ENCODE results near the gene SDHB. TPM values are rescaled to one million over a fixed set of nuclear protein-coding genes. Genes with fewer than 3 reads are reported as not detected.

The SDHB gene
- total and polyA plus RNA-seq, 9 of the 15 experiments (the other 6 are each of a cell fraction or from before 2014, with no cell fraction given), result 207 to 554 (median 365) TPM

DNA sequence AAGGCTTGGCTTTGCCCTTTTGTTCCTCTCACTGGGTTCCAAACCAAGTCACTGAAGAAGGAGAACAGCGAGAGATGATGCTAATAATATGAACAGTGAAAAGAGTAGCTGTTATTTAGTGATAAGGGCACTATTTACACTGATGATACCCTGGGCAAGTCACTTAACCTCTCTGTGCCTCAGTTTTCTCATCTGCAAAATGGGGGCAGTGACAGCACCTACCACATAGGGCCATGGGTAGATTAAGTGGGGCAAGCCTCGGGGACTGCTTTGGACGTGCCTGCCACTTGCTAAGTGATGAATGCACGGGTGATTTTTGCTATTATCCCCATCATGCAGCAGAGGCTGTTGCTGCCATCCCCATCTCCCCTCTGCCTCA, 51.3 kb downstream of the SDHB start (continued):
- TF ChIP-seq, protein P1, sequence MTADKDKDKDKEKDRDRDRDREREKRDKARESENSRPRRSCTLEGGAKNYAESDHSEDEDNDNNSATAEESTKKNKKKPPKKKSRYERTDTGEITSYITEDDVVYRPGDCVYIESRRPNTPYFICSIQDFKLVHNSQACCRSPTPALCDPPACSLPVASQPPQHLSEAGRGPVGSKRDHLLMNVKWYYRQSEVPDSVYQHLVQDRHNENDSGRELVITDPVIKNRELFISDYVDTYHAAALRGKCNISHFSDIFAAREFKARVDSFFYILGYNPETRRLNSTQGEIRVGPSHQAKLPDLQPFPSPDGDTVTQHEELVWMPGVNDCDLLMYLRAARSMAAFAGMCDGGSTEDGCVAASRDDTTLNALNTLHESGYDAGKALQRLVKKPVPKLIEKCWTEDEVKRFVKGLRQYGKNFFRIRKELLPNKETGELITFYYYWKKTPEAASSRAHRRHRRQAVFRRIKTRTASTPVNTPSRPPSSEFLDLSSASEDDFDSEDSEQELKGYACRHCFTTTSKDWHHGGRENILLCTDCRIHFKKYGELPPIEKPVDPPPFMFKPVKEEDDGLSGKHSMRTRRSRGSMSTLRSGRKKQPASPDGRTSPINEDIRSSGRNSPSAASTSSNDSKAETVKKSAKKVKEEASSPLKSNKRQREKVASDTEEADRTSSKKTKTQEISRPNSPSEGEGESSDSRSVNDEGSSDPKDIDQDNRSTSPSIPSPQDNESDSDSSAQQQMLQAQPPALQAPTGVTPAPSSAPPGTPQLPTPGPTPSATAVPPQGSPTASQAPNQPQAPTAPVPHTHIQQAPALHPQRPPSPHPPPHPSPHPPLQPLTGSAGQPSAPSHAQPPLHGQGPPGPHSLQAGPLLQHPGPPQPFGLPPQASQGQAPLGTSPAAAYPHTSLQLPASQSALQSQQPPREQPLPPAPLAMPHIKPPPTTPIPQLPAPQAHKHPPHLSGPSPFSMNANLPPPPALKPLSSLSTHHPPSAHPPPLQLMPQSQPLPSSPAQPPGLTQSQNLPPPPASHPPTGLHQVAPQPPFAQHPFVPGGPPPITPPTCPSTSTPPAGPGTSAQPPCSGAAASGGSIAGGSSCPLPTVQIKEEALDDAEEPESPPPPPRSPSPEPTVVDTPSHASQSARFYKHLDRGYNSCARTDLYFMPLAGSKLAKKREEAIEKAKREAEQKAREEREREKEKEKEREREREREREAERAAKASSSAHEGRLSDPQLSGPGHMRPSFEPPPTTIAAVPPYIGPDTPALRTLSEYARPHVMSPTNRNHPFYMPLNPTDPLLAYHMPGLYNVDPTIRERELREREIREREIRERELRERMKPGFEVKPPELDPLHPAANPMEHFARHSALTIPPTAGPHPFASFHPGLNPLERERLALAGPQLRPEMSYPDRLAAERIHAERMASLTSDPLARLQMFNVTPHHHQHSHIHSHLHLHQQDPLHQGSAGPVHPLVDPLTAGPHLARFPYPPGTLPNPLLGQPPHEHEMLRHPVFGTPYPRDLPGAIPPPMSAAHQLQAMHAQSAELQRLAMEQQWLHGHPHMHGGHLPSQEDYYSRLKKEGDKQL (CRISPR knock-in tag; IDR thresholded peaks at IDR 0.05; ENCODE audit: borderline replicate concordance), result no peak
- TF ChIP-seq HDAC2 (IDR thresholded peaks at IDR 0.05) (peak; percentile 82), BCOR (IDR thresholded peaks at IDR 0.05) (peak; percentile 96), ADNP (tag; IDR thresholded peaks at IDR 0.05) (peak; percentile 85), ESRRA (IDR thresholded peaks at IDR 0.05; ENCODE audit: borderline replicate concordance, low read depth) (peak; percentile 71), ZNF212 (CRISPR knock-in tag; IDR thresholded peaks at IDR 0.05) (no peak), CBX3 (IDR thresholded peaks at IDR 0.05; ENCODE audit: borderline replicate concordance in 1 of 2, low read length in 2 of 2) (0 out of 3 replicates have a peak, but pooled peaks of 1 of the 2 experiments have one; percentile 45), KDM1A (IDR thresholded peaks at IDR 0.05) (peak; percentile 69 to 76), MYNN (IDR thresholded peaks at IDR 0.05) (no peak), MYNN (CRISPR knock-in tag; IDR thresholded peaks at IDR 0.05) (no peak), CBX1 (IDR thresholded peaks at IDR 0.05; ENCODE audit: low read depth) (peak; percentile 83; the same call in 1 of the 2 replicates), SMARCA5 (IDR thresholded peaks at IDR 0.05) (peak; percentile 83), RBM25 (IDR thresholded peaks at IDR 0.05; ENCODE audit: low read depth, low read length, severe bottlenecking) (peak; percentile 95), LARP7 (IDR thresholded peaks at IDR 0.05) (no peak)
- TF ChIP-seq, protein P2, sequence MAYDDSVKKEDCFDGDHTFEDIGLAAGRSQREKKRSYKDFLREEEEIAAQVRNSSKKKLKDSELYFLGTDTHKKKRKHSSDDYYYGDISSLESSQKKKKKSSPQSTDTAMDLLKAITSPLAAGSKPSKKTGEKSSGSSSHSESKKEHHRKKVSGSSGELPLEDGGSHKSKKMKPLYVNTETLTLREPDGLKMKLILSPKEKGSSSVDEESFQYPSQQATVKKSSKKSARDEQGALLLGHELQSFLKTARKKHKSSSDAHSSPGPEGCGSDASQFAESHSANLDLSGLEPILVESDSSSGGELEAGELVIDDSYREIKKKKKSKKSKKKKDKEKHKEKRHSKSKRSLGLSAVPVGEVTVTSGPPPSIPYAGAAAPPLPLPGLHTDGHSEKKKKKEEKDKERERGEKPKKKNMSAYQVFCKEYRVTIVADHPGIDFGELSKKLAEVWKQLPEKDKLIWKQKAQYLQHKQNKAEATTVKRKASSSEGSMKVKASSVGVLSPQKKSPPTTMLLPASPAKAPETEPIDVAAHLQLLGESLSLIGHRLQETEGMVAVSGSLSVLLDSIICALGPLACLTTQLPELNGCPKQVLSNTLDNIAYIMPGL (CRISPR knock-in tag; IDR thresholded peaks at IDR 0.05), result no peak
- TF ChIP-seq, protein P3, sequence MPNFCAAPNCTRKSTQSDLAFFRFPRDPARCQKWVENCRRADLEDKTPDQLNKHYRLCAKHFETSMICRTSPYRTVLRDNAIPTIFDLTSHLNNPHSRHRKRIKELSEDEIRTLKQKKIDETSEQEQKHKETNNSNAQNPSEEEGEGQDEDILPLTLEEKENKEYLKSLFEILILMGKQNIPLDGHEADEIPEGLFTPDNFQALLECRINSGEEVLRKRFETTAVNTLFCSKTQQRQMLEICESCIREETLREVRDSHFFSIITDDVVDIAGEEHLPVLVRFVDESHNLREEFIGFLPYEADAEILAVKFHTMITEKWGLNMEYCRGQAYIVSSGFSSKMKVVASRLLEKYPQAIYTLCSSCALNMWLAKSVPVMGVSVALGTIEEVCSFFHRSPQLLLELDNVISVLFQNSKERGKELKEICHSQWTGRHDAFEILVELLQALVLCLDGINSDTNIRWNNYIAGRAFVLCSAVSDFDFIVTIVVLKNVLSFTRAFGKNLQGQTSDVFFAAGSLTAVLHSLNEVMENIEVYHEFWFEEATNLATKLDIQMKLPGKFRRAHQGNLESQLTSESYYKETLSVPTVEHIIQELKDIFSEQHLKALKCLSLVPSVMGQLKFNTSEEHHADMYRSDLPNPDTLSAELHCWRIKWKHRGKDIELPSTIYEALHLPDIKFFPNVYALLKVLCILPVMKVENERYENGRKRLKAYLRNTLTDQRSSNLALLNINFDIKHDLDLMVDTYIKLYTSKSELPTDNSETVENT (CRISPR knock-in tag; IDR thresholded peaks at IDR 0.05), result no peak
- TF ChIP-seq, protein P4, sequence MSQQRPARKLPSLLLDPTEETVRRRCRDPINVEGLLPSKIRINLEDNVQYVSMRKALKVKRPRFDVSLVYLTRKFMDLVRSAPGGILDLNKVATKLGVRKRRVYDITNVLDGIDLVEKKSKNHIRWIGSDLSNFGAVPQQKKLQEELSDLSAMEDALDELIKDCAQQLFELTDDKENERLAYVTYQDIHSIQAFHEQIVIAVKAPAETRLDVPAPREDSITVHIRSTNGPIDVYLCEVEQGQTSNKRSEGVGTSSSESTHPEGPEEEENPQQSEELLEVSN (IDR thresholded peaks at IDR 0.05; ENCODE audit: borderline replicate concordance in 1 of 2, extremely low read depth in 1 of 2, insufficient read depth in 1 of 2, insufficient read length in 1 of 2, low read depth in 1 of 2, low read length in 1 of 2, poor library complexity in 1 of 2, severe bottlenecking in 1 of 2), result no peak
